Testis (tissue), 3 donors: ENCODE results near the gene C1orf94. TPM values are rescaled to one million over a fixed set of nuclear protein-coding genes. Genes with fewer than 3 reads are reported as not detected.
"Not testable (repeated sequence)": the region's sequence is repeated elsewhere in the genome, so short reads cannot be mapped to it uniquely, and the experiment has no call there.

ENCODE experiments used
- DNase-seq: peaks from one replicate; pipeline ENCODE4 v3.0.0-alpha.2; 2019
- H3K27ac ChIP-seq, 2 donors: fragments of 200-600 bp; sonication (generic); one replicate each; pipeline ENCODE4 v1.5.1; 2019
- H3K27me3 ChIP-seq: fragments of 200-600 bp; sonication (generic); one replicate; pipeline ENCODE4 v1.5.1; 2019
- H3K36me3 ChIP-seq: fragments of 200-600 bp; sonication (generic); one replicate; pipeline ENCODE4 v1.5.1; 2017; ENCODE audit warnings: low read depth; ENCODE audit errors: missing control alignments
- H3K4me1 ChIP-seq: fragments of 200-600 bp; sonication (generic); one replicate; pipeline ENCODE4 v1.5.1; 2019
- H3K4me3 ChIP-seq, 2 donors: fragments of 200-600 bp; sonication (generic); one replicate each; pipeline ENCODE4 v1.5.1; 2017 to 2019
- H3K9me3 ChIP-seq: fragments of 200-600 bp; sonication (generic); one replicate; pipeline ENCODE4 v1.5.1; 2017
- POLR2A ChIP-seq: fragments of 450-650 bp; IDR thresholded peaks from one replicate; pipeline ENCODE4 v1.6.1; 2017; ENCODE audit warnings: antibody characterized with exemption, mild to moderate bottlenecking, moderate library complexity
- WGBS, 2 donors: methylation state at CpG; one replicate each; pipeline ENCODE4 v1.1.5; 2018; 5-methylcytosine and 5-hydroxymethylcytosine counted together
- intact Hi-C: fragments of 100-400 bp; cut with DNase I; formaldehyde crosslinking; loops from one replicate; pipeline ENCODE4 v1.15.1; 2023; ENCODE audit warnings: low total_unique reads
- polyA plus RNA-seq: library from polyadenylated mRNA; stranded (reverse); fragments of 350-450 nt; fragmentation: Illumina TruSeq; extraction: RNeasy Lipid Tissue Mini Kit (QIAGEN cat#74804); gene quantifications from one replicate; pipeline ENCODE4 v1.2.3, GENCODE V29; 2014; ENCODE audit warnings: low read depth, low replicate concordance; ENCODE audit not compliant: insufficient read depth
- total RNA-seq, 2 donors: library from RNA; depleted of rRNA; stranded (reverse); fragments of >200 nt; gene quantifications; one replicate each; pipeline ENCODE4 v1.2.3, GENCODE V29; 2016
- TF ChIP-seq, protein P1 (sequence below), 3 experiments: fragments of 450-650 bp in 2 of 3; fragments of 200-600 bp in 1 of 3; sonication (generic) in 1 of 3; IDR thresholded peaks; one replicate each; pipeline ENCODE4 v1.5.1; 2016 to 2019; ENCODE audit warnings: antibody characterized with exemption in 3 of 3, mild to moderate bottlenecking in 2 of 3, moderate library complexity in 1 of 3

Gene C1orf94
- total and polyA plus RNA-seq, 3 donors from 2014 or later: 16.5 to 68.8 (median 17.9) TPM

DNA sequence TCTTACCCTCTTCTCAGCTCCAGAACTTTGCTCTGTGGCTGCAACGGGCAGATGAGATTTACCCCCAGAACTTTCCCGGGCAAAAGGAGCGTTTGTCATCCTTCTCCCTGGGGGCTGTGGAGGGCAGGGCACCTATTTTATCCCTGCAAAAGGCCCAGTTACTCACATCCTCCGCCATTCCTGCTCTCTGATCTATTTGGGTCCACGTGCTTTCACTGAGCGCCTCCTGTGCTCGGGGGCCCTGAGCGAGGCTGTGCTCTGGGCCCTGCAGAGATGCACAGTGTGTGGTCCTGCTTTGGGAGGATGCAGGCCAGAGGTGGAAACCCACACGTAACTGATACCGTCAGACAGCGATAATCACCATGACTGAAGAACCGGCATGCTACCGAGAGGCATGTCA is 9.3 kb upstream of the C1orf94 start:
- Histone ChIP-seq H3K36me3 (no peaks in the 10 kb centered on the region), H3K4me1 (peaks cover 19% of the 10 kb centered on the region), H3K27me3 (no peaks in the 10 kb centered on the region), H3K4me3 (no peak overlapping the region), H3K27ac (no peak overlapping the region), H3K9me3 (no peaks in the 10 kb centered on the region)
- TF ChIP-seq, protein P1, sequence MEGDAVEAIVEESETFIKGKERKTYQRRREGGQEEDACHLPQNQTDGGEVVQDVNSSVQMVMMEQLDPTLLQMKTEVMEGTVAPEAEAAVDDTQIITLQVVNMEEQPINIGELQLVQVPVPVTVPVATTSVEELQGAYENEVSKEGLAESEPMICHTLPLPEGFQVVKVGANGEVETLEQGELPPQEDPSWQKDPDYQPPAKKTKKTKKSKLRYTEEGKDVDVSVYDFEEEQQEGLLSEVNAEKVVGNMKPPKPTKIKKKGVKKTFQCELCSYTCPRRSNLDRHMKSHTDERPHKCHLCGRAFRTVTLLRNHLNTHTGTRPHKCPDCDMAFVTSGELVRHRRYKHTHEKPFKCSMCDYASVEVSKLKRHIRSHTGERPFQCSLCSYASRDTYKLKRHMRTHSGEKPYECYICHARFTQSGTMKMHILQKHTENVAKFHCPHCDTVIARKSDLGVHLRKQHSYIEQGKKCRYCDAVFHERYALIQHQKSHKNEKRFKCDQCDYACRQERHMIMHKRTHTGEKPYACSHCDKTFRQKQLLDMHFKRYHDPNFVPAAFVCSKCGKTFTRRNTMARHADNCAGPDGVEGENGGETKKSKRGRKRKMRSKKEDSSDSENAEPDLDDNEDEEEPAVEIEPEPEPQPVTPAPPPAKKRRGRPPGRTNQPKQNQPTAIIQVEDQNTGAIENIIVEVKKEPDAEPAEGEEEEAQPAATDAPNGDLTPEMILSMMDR (IDR thresholded peaks at IDR 0.05): no peak
- TF ChIP-seq POLR2A: no peak
- WGBS, 2 donors: 39 to 44% methylated on average over 8 to 13 of the region's 13 CpGs
- DNase-seq: no peak
- intact Hi-C loops: loop anchor here (10.0 kb wide), 1 partner anchor 433 kb away; no protein-coding TSS in a partner anchor

DNA sequence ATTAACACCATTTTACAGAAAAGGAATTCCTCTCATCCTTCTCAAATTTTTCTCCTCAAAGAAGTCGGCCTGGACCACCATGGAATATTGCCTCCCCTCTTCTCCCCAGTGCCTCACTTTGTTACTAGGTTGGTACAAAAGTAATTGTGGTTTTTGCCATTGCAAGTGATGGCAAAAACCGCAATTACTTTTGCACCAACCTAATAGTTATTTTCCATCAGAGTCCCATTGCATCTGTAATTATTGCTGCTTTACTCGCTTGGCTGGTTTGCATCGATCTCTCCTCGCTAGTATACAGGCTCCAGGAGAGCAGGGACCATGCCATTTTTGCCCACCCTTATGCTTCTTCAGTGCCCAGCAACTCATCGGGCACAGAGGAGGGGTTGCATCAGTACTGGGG is 963 bp upstream of the C1orf94 start:
- Histone ChIP-seq H3K4me1 (no peaks in the 10 kb centered on the region), H3K27me3 (no peaks in the 10 kb centered on the region), H3K36me3 (no peaks in the 10 kb centered on the region), H3K4me3 (no peak overlapping the region), H3K9me3 (no peaks in the 10 kb centered on the region), H3K27ac (no peak overlapping the region)
- no peak for DNase-seq
- WGBS, 2 donors: 79 to 82% methylated on average over 6 of the region's 6 CpGs
- intact Hi-C loops: no loop called here
- TF ChIP-seq, protein P1 (IDR thresholded peaks at IDR 0.05): no peak
- TF ChIP-seq POLR2A: no peak

DNA sequence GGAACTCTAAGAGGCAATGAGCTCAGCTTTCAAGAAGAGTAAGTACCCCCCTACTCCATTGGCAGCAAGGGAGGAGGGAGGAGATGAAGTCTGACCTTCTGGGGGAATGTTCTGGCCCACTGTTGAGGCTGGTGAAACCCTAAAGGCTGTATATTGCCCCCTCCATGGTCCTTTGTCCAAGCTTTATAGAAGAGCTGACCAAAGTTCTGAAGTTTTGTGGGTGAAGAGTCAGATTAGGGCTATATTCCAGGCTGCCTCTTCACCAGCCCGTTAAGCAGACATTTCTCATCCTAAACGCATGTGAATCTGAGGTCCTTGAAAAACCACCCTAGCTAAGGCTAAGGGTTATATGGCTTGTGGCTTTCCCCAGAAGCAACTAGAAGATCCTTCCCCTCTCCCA is 1.4 kb downstream of the C1orf94 start:
- Histone ChIP-seq H3K4me1 (no peaks in the 10 kb centered on the region), H3K27me3 (no peaks in the 10 kb centered on the region), H3K4me3 (no peak overlapping the region), H3K9me3 (no peaks in the 10 kb centered on the region), H3K27ac (no peak overlapping the region), H3K36me3 (no peaks in the 10 kb centered on the region)
- no peak for TF ChIP-seq POLR2A
- TF ChIP-seq, protein P1 (IDR thresholded peaks at IDR 0.05): no peak
- WGBS, 2 donors: 44 to 46% methylated on average over 2 of the region's 2 CpGs
- intact Hi-C loops: no loop called here
- DNase-seq: no peak

DNA sequence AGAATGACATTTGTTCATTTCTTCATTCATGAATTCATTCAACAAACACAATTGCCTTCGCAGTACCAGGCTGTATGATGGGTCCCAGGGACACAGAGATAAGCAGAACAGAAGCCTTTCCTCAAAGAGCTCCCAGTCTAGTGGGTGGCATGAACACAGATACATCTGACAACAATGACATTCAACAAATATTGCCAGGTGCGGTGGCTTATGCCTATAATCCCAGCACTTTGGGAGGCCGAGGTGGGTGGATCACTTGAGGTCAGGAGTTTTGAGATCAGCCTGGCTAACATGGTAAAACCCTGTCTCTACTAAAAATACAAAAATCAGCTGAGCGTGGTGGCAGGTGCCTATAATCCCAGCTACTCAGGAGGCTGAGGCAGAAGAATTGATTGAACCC is 6.7 kb downstream of the C1orf94 start:
- H3K27ac ChIP-seq, DNase-seq, H3K36me3 ChIP-seq, H3K9me3 ChIP-seq, H3K4me3 ChIP-seq, intact Hi-C loops, H3K4me1 ChIP-seq, H3K27me3 ChIP-seq: not testable (repeated sequence)
- WGBS, 2 donors: 92 to 96% methylated on average over 4 of the region's 4 CpGs

DNA sequence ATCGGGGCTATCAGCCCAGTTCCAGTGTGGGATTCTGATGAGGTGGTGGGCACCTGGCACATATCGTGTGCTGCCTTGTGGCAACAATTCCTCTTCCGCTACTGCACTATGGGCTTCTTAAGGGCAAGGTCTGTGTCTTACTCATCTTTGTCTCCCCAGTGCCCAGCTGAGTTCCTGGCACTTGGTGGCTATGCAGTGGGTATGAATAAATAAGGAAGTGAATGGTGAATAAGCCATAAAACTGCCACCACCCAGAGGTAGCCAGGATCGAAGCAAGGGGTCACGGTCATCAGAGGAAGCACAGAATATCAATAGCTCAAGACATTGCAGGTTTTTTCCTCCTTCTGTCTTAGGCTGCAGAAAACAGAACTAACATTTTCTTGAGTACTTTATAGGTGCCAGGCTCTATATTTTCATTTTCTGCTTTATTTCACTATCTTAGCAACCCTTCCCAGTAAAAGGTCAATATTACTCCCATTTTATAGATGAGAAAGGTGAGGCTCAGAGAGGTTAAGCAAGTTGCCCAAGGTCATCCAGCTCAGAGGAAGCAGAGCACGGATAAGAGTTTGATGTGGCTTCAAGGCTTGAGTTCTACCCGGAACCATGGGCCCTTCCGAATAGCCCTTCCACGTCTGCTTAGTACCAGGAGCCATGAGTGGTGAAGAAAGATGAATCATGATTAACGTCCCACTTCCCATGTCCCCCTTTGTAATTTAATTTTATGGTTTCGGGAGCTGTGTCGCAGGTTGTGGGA is 10.2 kb downstream of the C1orf94 start:
- 82 to 88% methylated on average over 12 of the region's 12 CpGs for WGBS, 2 donors
- H3K27ac ChIP-seq: no peak overlapping the region
- intact Hi-C loops: no loop called here
- H3K4me1 ChIP-seq: no peaks in the 10 kb centered on the region
- no peaks in the 10 kb centered on the region for H3K27me3 ChIP-seq
- no peaks in the 10 kb centered on the region for H3K9me3 ChIP-seq
- TF ChIP-seq, protein P1 (IDR thresholded peaks at IDR 0.05): no peak
- TF ChIP-seq POLR2A: no peak
- H3K36me3 ChIP-seq: no peaks in the 10 kb centered on the region
- no peak for DNase-seq
- H3K4me3 ChIP-seq: no peak overlapping the region
